ENCODE results near the gene SYT11. TPM values are rescaled to one million over a fixed set of nuclear protein-coding genes. Genes with fewer than 3 reads are reported as not detected.
"Not testable (repeated sequence)": the region's sequence is repeated elsewhere in the genome, so short reads cannot be mapped to it uniquely, and the experiment has no call there.

The SYT11 gene
- total RNA-seq, 4 donors from 2014 or later, result 4.2 to 11.2 (median 6.2) TPM

DNA sequence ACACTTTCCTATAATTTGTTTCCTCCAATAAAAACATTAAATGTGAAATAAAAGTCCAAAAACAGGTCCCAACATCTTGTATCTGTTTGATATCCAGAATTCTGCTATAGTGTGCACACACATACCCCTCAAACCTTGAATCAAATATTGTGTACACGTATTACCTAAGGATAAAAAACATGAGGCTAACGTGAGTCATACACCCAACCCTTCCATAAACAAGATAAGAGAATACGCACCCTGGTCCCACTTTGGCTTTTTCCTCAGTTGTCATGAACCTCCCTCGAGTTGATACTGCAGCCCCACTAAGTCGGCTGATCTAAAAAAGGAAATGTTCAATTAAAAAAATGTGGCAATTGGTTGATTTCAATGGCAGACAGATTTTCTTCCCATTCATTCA, 69.7 kb downstream of the SYT11 start:
- no peak for ATAC-seq (ENCODE audit: low FRiP score)
- no peak for DNase-seq (ENCODE audit: low spot score)

GRCh38 chr1:155930725-155931124, 71.4 kb downstream of the SYT11 start:
- not testable (repeated sequence) for DNase-seq (ENCODE audit: low spot score); ATAC-seq (ENCODE audit: low FRiP score)

More for the DNA sequence above, 69.7 kb downstream of the SYT11 start:
- TF ChIP-seq CTCF (IDR thresholded peaks at IDR 0.05), result no peak

DNA sequence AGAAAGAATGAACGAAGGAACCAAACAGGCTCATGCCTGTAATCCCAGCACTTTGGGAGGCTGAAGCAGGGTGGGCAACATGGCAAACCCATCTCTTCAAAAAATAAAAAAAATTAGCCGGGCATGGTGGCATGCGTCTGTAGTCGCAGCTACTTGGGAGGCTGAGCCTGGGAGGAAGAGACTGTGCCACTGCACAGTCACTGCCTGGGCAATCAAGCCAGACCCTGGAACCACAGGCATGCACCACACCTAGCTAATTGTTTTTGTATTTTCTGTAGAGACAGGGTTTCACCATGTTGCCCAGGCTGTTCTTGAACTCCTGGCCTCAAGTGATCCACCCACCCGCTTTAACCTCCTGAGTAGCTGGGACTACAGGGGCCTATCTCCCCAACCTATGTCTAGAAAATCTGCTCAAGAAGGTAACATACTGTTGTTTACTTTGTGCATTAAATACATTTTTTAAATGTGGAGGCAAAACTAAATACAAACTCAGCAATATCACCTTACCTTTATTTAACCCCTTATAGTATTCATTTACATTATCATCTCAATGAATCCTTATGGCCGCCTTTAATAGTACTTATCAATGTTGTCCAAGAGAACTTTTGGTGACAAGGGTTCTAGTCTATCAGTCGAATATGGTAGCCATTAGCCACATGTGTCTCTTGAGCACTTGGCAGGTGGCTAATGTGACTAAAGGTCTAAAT, 72.1 kb downstream of the SYT11 start:
- no peak for ATAC-seq (ENCODE audit: low FRiP score)

GRCh38 chr1:155932081-155932480, 72.7 kb downstream of the SYT11 start:
- DNase-seq (ENCODE audit: low spot score), result no peak
- no peak for TF ChIP-seq CTCF (IDR thresholded peaks at IDR 0.05)
- ATAC-seq (ENCODE audit: low FRiP score), result no peak

More for the DNA sequence above, 72.1 kb downstream of the SYT11 start:
- no peak for TF ChIP-seq CTCF (IDR thresholded peaks at IDR 0.05)
- DNase-seq (ENCODE audit: low spot score), result no peak

GRCh38 chr1:155932487-155932886, 73.1 kb downstream of the SYT11 start:
- ATAC-seq (ENCODE audit: low FRiP score) (no peak), DNase-seq (ENCODE audit: low spot score) (no peak)
- no peak for TF ChIP-seq CTCF (IDR thresholded peaks at IDR 0.05)

GRCh38 chr1:155933591-155934096, 74.3 kb downstream of the SYT11 start:
- no peak for ATAC-seq (ENCODE audit: low FRiP score)
- TF ChIP-seq CTCF (IDR thresholded peaks at IDR 0.05), result no peak
- no peak for DNase-seq (ENCODE audit: low spot score)

- ATAC-seq (ENCODE audit: low FRiP score) (peak; percentile 97), DNase-seq (ENCODE audit: low spot score) (peak; percentile 73)
- TF ChIP-seq CTCF (IDR thresholded peaks at IDR 0.05), result no peak
Observed at GRCh38 chr1:155934097-155934935, 74.9 kb downstream of the SYT11 start, which contains the start of gene KHDC4. KHDC4 (minus strand) TSS chr1:155934413; CDS start chr1:155934373, 40 bp downstream.
